ENCODE results near the gene WDR82.
A peak's percentile ranks its signal among the peaks of the same experiment; 100 is the strongest.

Gene WDR82

DNA sequence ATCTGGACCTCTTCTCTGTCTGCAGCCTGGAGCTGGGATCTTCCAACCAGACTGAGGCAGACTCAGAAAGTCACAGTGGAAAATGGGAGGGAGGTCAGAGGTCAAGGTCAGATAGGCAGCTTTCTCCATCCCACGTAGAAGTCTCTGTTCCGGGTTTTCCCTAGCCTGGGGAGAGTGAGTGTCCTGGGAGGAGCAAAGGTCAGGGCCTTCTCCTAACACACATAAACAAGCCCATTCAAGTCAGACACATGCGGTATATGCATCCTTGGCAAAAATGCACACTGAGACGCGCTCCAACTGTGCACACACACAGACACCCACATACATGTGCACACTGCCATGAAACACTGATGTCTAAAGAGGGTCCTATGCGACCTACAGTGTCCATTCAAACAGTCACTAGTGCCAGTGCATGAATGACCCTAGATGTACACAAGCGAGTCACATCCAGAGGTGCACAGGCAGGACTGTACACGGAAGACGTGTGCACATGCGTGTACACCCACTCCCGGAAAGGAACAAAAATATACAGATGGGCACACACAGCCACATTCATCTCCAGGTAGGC, 40.2 kb downstream of the WDR82 start:
- H3K27me3 Mint-ChIP-seq (ENCODE audit: low read depth): no peaks in the 10 kb centered on the region
- TF ChIP-seq, protein P1, sequence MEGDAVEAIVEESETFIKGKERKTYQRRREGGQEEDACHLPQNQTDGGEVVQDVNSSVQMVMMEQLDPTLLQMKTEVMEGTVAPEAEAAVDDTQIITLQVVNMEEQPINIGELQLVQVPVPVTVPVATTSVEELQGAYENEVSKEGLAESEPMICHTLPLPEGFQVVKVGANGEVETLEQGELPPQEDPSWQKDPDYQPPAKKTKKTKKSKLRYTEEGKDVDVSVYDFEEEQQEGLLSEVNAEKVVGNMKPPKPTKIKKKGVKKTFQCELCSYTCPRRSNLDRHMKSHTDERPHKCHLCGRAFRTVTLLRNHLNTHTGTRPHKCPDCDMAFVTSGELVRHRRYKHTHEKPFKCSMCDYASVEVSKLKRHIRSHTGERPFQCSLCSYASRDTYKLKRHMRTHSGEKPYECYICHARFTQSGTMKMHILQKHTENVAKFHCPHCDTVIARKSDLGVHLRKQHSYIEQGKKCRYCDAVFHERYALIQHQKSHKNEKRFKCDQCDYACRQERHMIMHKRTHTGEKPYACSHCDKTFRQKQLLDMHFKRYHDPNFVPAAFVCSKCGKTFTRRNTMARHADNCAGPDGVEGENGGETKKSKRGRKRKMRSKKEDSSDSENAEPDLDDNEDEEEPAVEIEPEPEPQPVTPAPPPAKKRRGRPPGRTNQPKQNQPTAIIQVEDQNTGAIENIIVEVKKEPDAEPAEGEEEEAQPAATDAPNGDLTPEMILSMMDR (IDR thresholded peaks at IDR 0.05; ENCODE audit: unreplicated experiment in 3 of 3): no peak
- H3K4me1 Mint-ChIP-seq: peaks cover 25% of the 10 kb centered on the region
- H3K9me3 Mint-ChIP-seq: no peaks in the 10 kb centered on the region
- H3K4me3 Mint-ChIP-seq: peak overlapping the region; percentile 95 to 99 (median 99)
- peak overlapping the region; percentile 83 to 95 (median 89) for H3K27ac Mint-ChIP-seq
- H3K36me3 Mint-ChIP-seq (ENCODE audit: low read depth): no peaks in the 10 kb centered on the region

- no peaks in the 10 kb centered on the region for H3K9me3 Mint-ChIP-seq
- peak overlapping the region; percentile 95 to 99 (median 99) for H3K4me3 Mint-ChIP-seq
- H3K27me3 Mint-ChIP-seq (ENCODE audit: low read depth): no peaks in the 10 kb centered on the region
- TF ChIP-seq, protein P1 (IDR thresholded peaks at IDR 0.05; ENCODE audit: unreplicated experiment in 3 of 3): no peak
- no peak overlapping the region for H3K27ac Mint-ChIP-seq
- no peaks in the 10 kb centered on the region for H3K36me3 Mint-ChIP-seq (ENCODE audit: low read depth)
- H3K4me1 Mint-ChIP-seq: peaks cover 25% of the 10 kb centered on the region
These were observed 40.7 kb downstream of the WDR82 start for GRCh38 chr3:52237657-52238172.

DNA sequence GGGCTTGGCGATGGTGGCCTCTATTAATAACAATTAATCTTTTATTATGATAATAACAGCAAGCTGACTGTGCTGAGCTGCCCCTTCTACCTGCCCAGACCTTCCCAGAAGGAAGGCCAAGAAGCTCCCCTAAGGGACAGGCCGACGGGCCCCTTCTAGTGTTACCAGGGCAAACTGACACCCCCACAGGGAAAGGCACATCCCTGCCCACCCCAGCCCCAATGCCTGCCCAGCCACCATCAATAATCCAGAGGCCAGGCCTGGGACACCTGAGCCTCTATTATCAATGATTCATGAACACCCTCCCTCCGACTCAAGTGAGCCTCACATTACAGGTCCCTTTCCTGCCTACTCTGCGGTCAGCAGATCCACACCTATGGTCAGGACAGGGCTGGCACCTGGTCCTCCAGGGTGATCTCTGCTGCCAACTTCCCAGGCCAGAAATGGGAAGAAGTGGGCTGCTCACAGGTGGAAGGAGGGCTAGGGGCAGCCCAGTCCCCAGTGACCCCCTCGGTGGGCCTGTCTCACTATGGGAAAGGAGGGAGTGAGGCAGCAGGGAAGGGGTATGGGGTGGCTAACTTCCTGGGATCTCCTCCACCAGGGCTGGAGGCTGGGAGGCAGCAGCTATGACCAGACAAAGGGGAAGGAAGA, 41.3 kb downstream of the WDR82 start:
- H3K36me3 Mint-ChIP-seq (ENCODE audit: low read depth): no peaks in the 10 kb centered on the region
- no peaks in the 10 kb centered on the region for H3K27me3 Mint-ChIP-seq (ENCODE audit: low read depth)
- H3K27ac Mint-ChIP-seq: no peak overlapping the region
- H3K4me1 Mint-ChIP-seq: peaks cover 25% of the 10 kb centered on the region
- TF ChIP-seq, protein P1 (IDR thresholded peaks at IDR 0.05; ENCODE audit: unreplicated experiment in 3 of 3): no peak
- H3K9me3 Mint-ChIP-seq: no peaks in the 10 kb centered on the region
- H3K4me3 Mint-ChIP-seq: peak overlapping the region; percentile 67 to 99 (median 99)

DNA sequence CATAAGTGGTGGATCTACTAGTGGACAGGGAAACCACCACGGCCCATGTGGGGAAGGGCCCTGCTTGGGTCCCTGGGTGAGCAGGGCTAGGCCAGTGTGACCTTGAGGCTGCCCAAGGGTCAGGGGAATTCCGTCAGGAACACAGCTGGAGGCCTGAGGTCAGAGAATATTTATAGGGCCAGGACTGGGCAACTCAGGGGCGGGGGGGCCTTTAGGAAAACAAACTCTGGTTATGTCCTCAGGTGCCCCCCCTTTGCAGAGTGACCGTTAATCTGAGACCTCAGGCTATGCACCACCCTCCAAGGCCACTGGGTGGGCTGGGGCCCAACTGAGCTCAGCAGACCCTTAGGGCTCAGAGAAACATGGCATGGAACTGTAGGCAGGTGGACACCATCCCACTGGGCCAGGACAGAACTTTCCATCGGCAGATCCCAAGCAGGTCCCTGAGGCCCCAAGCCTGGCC, 42.0 kb downstream of the WDR82 start:
- no peaks in the 10 kb centered on the region for H3K9me3 Mint-ChIP-seq
- H3K4me1 Mint-ChIP-seq: peaks cover 25% of the 10 kb centered on the region
- TF ChIP-seq, protein P1 (IDR thresholded peaks at IDR 0.05; ENCODE audit: unreplicated experiment in 3 of 3): no peak
- no peak overlapping the region for H3K27ac Mint-ChIP-seq
- H3K36me3 Mint-ChIP-seq (ENCODE audit: low read depth): no peaks in the 10 kb centered on the region
- no peaks in the 10 kb centered on the region for H3K27me3 Mint-ChIP-seq (ENCODE audit: low read depth)
- H3K4me3 Mint-ChIP-seq: peak overlapping the region; percentile 50 to 99 (median 57)

GRCh38 chr3:52234516-52235447, 43.7 kb downstream of the WDR82 start:
- H3K9me3 Mint-ChIP-seq: no peaks in the 10 kb centered on the region
- no peak overlapping the region for H3K27ac Mint-ChIP-seq
- H3K36me3 Mint-ChIP-seq (ENCODE audit: low read depth): peaks cover 6% of the 10 kb centered on the region
- H3K4me1 Mint-ChIP-seq: peaks cover 12% of the 10 kb centered on the region
- H3K4me3 Mint-ChIP-seq: peak overlapping the region in 1 of 3 experiments; percentile 41
- TF ChIP-seq, protein P1 (IDR thresholded peaks at IDR 0.05; ENCODE audit: unreplicated experiment in 3 of 3): no peak
- no peaks in the 10 kb centered on the region for H3K27me3 Mint-ChIP-seq (ENCODE audit: low read depth)

Measured in nephron (organoid).